Endodermal cell (in vitro differentiated cells): ENCODE data around the gene PKP3. TPM values are rescaled to one million over a fixed set of nuclear protein-coding genes. Genes with fewer than 3 reads are reported as not detected.

Experiments
- DNase-seq: peaks from one replicate; pipeline ENCODE4 v3.0.0-alpha.2; 2017
- H3K27ac ChIP-seq: 2 replicates; pipeline ENCODE4 v1.5.1; 2013; ENCODE audit warnings: mild to moderate bottlenecking, low read depth, low read length, moderate library complexity
- H3K27me3 ChIP-seq: 2 replicates; pipeline ENCODE4 v1.6.1; 2013; ENCODE audit warnings: mild to moderate bottlenecking, low read length, moderate library complexity; ENCODE audit not compliant: insufficient read depth, control insufficient read depth, poor library complexity, severe bottlenecking
- H3K36me3 ChIP-seq: 2 replicates; pipeline ENCODE4 v1.7.0; 2013; ENCODE audit warnings: mild to moderate bottlenecking, low read length, moderate library complexity; ENCODE audit not compliant: control insufficient read depth, insufficient read depth
- H3K4me1 ChIP-seq: one replicate; pipeline ENCODE4 v1.7.0; 2013; ENCODE audit warnings: low read length; ENCODE audit not compliant: control insufficient read depth, insufficient read depth
- H3K4me3 ChIP-seq: 2 replicates; pipeline ENCODE4 v1.5.1; 2013; ENCODE audit warnings: mild to moderate bottlenecking, low read length, moderate library complexity
- H3K9ac ChIP-seq: 2 replicates; pipeline ENCODE4 v1.6.1; 2013; ENCODE audit warnings: mild to moderate bottlenecking, low read length, moderate library complexity; ENCODE audit not compliant: poor library complexity, severe bottlenecking; ENCODE audit errors: extremely low read depth
- H3K9me3 ChIP-seq: 2 replicates; pipeline ENCODE4 v1.6.1; 2013; ENCODE audit warnings: mild to moderate bottlenecking, low read length, moderate library complexity; ENCODE audit not compliant: control insufficient read depth
- H3K27ac Mint-ChIP-seq: 2 replicates; pipeline ENCODE4 v1.8.0; 2020; ENCODE audit warnings: mixed read lengths
- H3K27me3 Mint-ChIP-seq: 2 replicates; pipeline ENCODE4 v1.8.0; 2021; ENCODE audit warnings: mild to moderate bottlenecking, mixed read lengths; ENCODE audit not compliant: insufficient read depth
- H3K36me3 Mint-ChIP-seq: 2 replicates; pipeline ENCODE4 v1.8.0; 2020; ENCODE audit warnings: low read depth, mixed read lengths
- H3K4me1 Mint-ChIP-seq: 2 replicates; pipeline ENCODE4 v1.8.0; 2020; ENCODE audit warnings: mixed read lengths
- H3K4me3 Mint-ChIP-seq: 2 replicates; pipeline ENCODE4 v1.8.0; 2020; ENCODE audit warnings: mild to moderate bottlenecking, moderate library complexity, mixed read lengths
- H3K9me3 Mint-ChIP-seq: 2 replicates; pipeline ENCODE4 v1.8.0; 2020; ENCODE audit warnings: mild to moderate bottlenecking, mixed read lengths
- CTCF ChIP-seq: fragments of 200-600 bp; sonication (generic); conservative IDR thresholded peaks from 2 replicates; pipeline ENCODE4 v1.5.0; 2021; ENCODE audit warnings: antibody characterized with exemption, mild to moderate bottlenecking
- WGBS, 2 experiments: methylation state at CpG; one replicate each; pipeline versions ENCODE4 v1.1.5 to v1.1.7; 2013; ENCODE audit warnings: missing lambda C conversion rate in 2 of 2, mixed read lengths in 1 of 2; ENCODE audit not compliant: insufficient coverage in 1 of 2, insufficient read length in 1 of 2; 5-methylcytosine and 5-hydroxymethylcytosine counted together
- total RNA-seq, 2 donors: library from RNA; stranded (reverse); fragmentation: NEBNext Ultra II Directional in 1 of 2; extraction: Animal tissue kit (Norgen Biotek cat#: 25700) in 1 of 2; gene quantifications; 2 replicates in 1 of 2; 3 replicates in 1 of 2; pipeline ENCODE4 v1.2.1, GENCODE V29; 2021

The PKP3 gene
- total RNA-seq, 2 donors from 2014 or later, result 35.4 to 44.8 TPM

- Mint-ChIP-seq H3K4me1 (no peaks in the 10 kb centered on the region), H3K27ac (no peak overlapping the region), H3K36me3 (peaks cover 3% of the 10 kb centered on the region), H3K9me3 (peaks cover 9% of the 10 kb centered on the region), H3K4me3 (no peak overlapping the region), H3K27me3 (peaks cover 2% of the 10 kb centered on the region)
- Histone ChIP-seq H3K9ac (no peak overlapping the region), H3K36me3 (no peaks in the 10 kb centered on the region), H3K27ac (no peak overlapping the region), H3K4me1 (no peaks in the 10 kb centered on the region), H3K4me3 (no peak overlapping the region), H3K27me3 (no peaks in the 10 kb centered on the region), H3K9me3 (no peaks in the 10 kb centered on the region)
- no peak for DNase-seq
- no peak for TF ChIP-seq CTCF
- WGBS, 2 experiments, result 79 to 85% methylated on average over 12 to 17 of the region's 17 CpGs
Measured at GRCh38 chr11:437228-437870, 43.3 kb downstream of the PKP3 start.

GRCh38 chr11:438101-438844 lies 44.3 kb downstream of the PKP3 start:
- Mint-ChIP-seq H3K4me1 (no peaks in the 10 kb centered on the region), H3K27me3 (peaks cover 2% of the 10 kb centered on the region), H3K4me3 (no peak overlapping the region), H3K9me3 (peaks cover 9% of the 10 kb centered on the region), H3K27ac (no peak overlapping the region), H3K36me3 (peaks cover 3% of the 10 kb centered on the region)
- WGBS, 2 experiments, result 86 to 91% methylated on average over 14 to 19 of the region's 21 CpGs
- Histone ChIP-seq H3K9me3 (no peaks in the 10 kb centered on the region), H3K27ac (no peak overlapping the region), H3K4me1 (no peaks in the 10 kb centered on the region), H3K9ac (no peak overlapping the region), H3K36me3 (no peaks in the 10 kb centered on the region), H3K27me3 (no peaks in the 10 kb centered on the region), H3K4me3 (no peak overlapping the region)
- TF ChIP-seq CTCF, result no peak
- DNase-seq, result no peak

GRCh38 chr11:439315-440064 lies 45.5 kb downstream of the PKP3 start:
- H3K4me3 ChIP-seq, result no peak overlapping the region

More at GRCh38 chr11:439315-440064, 45.5 kb downstream of the PKP3 start:
- Histone ChIP-seq H3K9ac (no peak overlapping the region), H3K36me3 (no peaks in the 10 kb centered on the region), H3K27ac (no peak overlapping the region), H3K4me1 (no peaks in the 10 kb centered on the region), H3K9me3 (no peaks in the 10 kb centered on the region), H3K27me3 (no peaks in the 10 kb centered on the region)
- no peak for DNase-seq
- no peaks in the 10 kb centered on the region for H3K4me1 Mint-ChIP-seq
- peaks cover 5% of the 10 kb centered on the region for H3K27me3 Mint-ChIP-seq
- H3K36me3 Mint-ChIP-seq, result peaks cover 3% of the 10 kb centered on the region
- H3K27ac Mint-ChIP-seq, result no peak overlapping the region
- WGBS, 2 experiments, result 89 to 94% methylated on average over 10 to 23 of the region's 23 CpGs
- TF ChIP-seq CTCF, result no peak
- peaks cover 9% of the 10 kb centered on the region for H3K9me3 Mint-ChIP-seq
- H3K4me3 Mint-ChIP-seq, result no peak overlapping the region
